Erythroblast (primary cell): ENCODE measurements around the gene BCL2L11.

Experiments
- GATA1 ChIP-seq: IDR thresholded peaks from 2 replicates; pipeline ENCODE4 v1.6.1; 2011; ENCODE audit warnings: low read depth, mild to moderate bottlenecking, control low read depth, low read length, moderate library complexity
- POLR2A ChIP-seq: IDR thresholded peaks from 2 replicates; pipeline ENCODE4 v1.6.1; 2011; ENCODE audit warnings: mild to moderate bottlenecking, low read length

GRCh38 chr2:111138839-111139238, 18.1 kb downstream of the BCL2L11 start:
- TF ChIP-seq POLR2A: no peak
- TF ChIP-seq GATA1: no peak
